Ovary (tissue), 9 donors: ENCODE data around the gene FBN3. TPM values are rescaled to one million over a fixed set of nuclear protein-coding genes. Genes with fewer than 3 reads are reported as not detected.

Source experiments
- DNase-seq, 5 donors: peaks; one replicate each; pipeline ENCODE4 v3.0.0-alpha.2; 2019 to 2020
- H3K27ac ChIP-seq, 2 donors: fragments of 200-600 bp; one replicate each; pipeline versions ENCODE4 v1.5.1 to v1.8.0; 2019 to 2022
- H3K27me3 ChIP-seq: fragments of 200-600 bp; one replicate; pipeline ENCODE4 v1.8.0; 2022
- H3K36me3 ChIP-seq: fragments of 200-600 bp; sonication (generic); one replicate; pipeline ENCODE4 v1.5.1; 2019
- H3K4me1 ChIP-seq: one replicate; pipeline ENCODE4 v1.8.1; 2013; ENCODE audit warnings: mild to moderate bottlenecking, moderate library complexity; ENCODE audit not compliant: insufficient read depth
- H3K4me3 ChIP-seq: fragments of 200-600 bp; sonication (generic); one replicate; pipeline ENCODE4 v1.5.1; 2017
- H3K9me3 ChIP-seq, 2 donors: fragments of 200-600 bp in 1 of 2; sonication (generic) in 1 of 2; one replicate each; pipeline versions ENCODE4 v1.5.1 to v1.8.1; 2013 to 2019; ENCODE audit warnings: mild to moderate bottlenecking in 1 of 2, moderate library complexity in 1 of 2
- EP300 ChIP-seq: sonication (generic); formaldehyde crosslinking; IDR thresholded peaks from one replicate; pipeline ENCODE4 v1.6.1; 2017; ENCODE audit warnings: antibody characterized with exemption
- POLR2A ChIP-seq: fragments of 450-650 bp; IDR thresholded peaks from one replicate; pipeline ENCODE4 v1.6.1; 2017; ENCODE audit warnings: antibody characterized with exemption, mild to moderate bottlenecking, moderate library complexity
- WGBS, 3 donors: extraction: QIAGEN DNeasy Blood & Tissue Kit in 1 of 3; methylation state at CpG; one replicate each; pipeline versions ENCODE4 v1.1.5 to v1.1.7; 2013 to 2017; 5-methylcytosine and 5-hydroxymethylcytosine counted together
- intact Hi-C, 4 donors: fragments of 100-400 bp; cut with DNase I; formaldehyde crosslinking; loops; one replicate each; pipeline versions ENCODE4 v1.11.0 to v1.15.1; 2022 to 2023
- polyA plus RNA-seq, 2 donors: library from polyadenylated mRNA; stranded (reverse); fragments of 200-250 nt in 1 of 2; fragments of 350-450 nt in 1 of 2; fragmentation: Illumina TruSeq in 1 of 2; extraction: RNeasy Lipid Tissue Mini Kit (QIAGEN cat#74804) in 1 of 2; gene quantifications; one replicate each; pipeline ENCODE4 v1.2.3, GENCODE V29; 2013 to 2014
- total RNA-seq, 7 donors: library from RNA; depleted of rRNA in 2 of 7; stranded (reverse); fragments of >200 nt in 2 of 7; fragmentation: NEBNext Ultra II Directional in 3 of 7; extraction: Animal tissue kit (Norgen Biotek cat#: 25700) in 3 of 7; gene quantifications; one replicate each; pipeline versions ENCODE4 v1.1.0 to v1.2.4, GENCODE V29; 2016 to 2023
- TF ChIP-seq, protein P1 (sequence below), 3 donors: fragments of 450-650 bp in 2 of 3; fragments of 200-600 bp in 1 of 3; IDR thresholded peaks; one replicate each; pipeline versions ENCODE4 v1.5.1 to v1.8.0; 2016 to 2022; ENCODE audit warnings: antibody characterized with exemption in 3 of 3, mild to moderate bottlenecking in 1 of 3
- donor health status: DM: no; HTN: no; CAD: no; lungs with moderate emphysema.
- donor health status: DM: no; HTN: no; CAD: no.
- donor health status: Bipolar disorder and iron deficiency.
- donor health status: DM: yes; HTN: yes; CAD: no.
- donor health status: DM: no; HTN: no; CAD: no.
- donor health status: DM: yes; HTN: yes; CAD: no.

The FBN3 gene
- total and polyA plus RNA-seq, 9 donors = 0.08 to 0.74 (median 0.25) TPM; not detected in 2

GRCh38 chr19:8074501-8074900 is 74.9 kb downstream of the FBN3 start:
- no peaks in the 10 kb centered on the region for H3K36me3 ChIP-seq
- WGBS, 3 donors = 82 to 95% (median 93%) methylated on average over 1 of the region's 1 CpG
- no peak overlapping the region for H3K27ac ChIP-seq
- TF ChIP-seq, protein P1, sequence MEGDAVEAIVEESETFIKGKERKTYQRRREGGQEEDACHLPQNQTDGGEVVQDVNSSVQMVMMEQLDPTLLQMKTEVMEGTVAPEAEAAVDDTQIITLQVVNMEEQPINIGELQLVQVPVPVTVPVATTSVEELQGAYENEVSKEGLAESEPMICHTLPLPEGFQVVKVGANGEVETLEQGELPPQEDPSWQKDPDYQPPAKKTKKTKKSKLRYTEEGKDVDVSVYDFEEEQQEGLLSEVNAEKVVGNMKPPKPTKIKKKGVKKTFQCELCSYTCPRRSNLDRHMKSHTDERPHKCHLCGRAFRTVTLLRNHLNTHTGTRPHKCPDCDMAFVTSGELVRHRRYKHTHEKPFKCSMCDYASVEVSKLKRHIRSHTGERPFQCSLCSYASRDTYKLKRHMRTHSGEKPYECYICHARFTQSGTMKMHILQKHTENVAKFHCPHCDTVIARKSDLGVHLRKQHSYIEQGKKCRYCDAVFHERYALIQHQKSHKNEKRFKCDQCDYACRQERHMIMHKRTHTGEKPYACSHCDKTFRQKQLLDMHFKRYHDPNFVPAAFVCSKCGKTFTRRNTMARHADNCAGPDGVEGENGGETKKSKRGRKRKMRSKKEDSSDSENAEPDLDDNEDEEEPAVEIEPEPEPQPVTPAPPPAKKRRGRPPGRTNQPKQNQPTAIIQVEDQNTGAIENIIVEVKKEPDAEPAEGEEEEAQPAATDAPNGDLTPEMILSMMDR (IDR thresholded peaks at IDR 0.05) = no peak
- TF ChIP-seq EP300 (no peak), POLR2A (no peak)
- no peaks in the 10 kb centered on the region for H3K4me1 ChIP-seq
- intact Hi-C loops = no loop called here
- H3K9me3 ChIP-seq = peaks cover 0 to 4% of the 10 kb centered on the region in 2 donors
- no peak for DNase-seq
- no peak overlapping the region for H3K4me3 ChIP-seq
- H3K27me3 ChIP-seq = no peaks in the 10 kb centered on the region

- H3K4me1 ChIP-seq = no peaks in the 10 kb centered on the region
- intact Hi-C loops = no loop called here
- H3K36me3 ChIP-seq = no peaks in the 10 kb centered on the region
- no peaks in the 10 kb centered on the region for H3K27me3 ChIP-seq
- DNase-seq = no peak
- H3K27ac ChIP-seq = no peak overlapping the region
- H3K4me3 ChIP-seq = no peak overlapping the region
- WGBS, 3 donors = 89 to 91% (median 90%) methylated on average over 15 of the region's 15 CpGs
- H3K9me3 ChIP-seq = peaks cover 0 to 4% of the 10 kb centered on the region in 2 donors
- TF ChIP-seq EP300 (no peak), POLR2A (no peak)
- TF ChIP-seq, protein P1 (IDR thresholded peaks at IDR 0.05) = no peak
These were observed 77.5 kb downstream of the FBN3 start for GRCh38 chr19:8071912-8072311.

DNA sequence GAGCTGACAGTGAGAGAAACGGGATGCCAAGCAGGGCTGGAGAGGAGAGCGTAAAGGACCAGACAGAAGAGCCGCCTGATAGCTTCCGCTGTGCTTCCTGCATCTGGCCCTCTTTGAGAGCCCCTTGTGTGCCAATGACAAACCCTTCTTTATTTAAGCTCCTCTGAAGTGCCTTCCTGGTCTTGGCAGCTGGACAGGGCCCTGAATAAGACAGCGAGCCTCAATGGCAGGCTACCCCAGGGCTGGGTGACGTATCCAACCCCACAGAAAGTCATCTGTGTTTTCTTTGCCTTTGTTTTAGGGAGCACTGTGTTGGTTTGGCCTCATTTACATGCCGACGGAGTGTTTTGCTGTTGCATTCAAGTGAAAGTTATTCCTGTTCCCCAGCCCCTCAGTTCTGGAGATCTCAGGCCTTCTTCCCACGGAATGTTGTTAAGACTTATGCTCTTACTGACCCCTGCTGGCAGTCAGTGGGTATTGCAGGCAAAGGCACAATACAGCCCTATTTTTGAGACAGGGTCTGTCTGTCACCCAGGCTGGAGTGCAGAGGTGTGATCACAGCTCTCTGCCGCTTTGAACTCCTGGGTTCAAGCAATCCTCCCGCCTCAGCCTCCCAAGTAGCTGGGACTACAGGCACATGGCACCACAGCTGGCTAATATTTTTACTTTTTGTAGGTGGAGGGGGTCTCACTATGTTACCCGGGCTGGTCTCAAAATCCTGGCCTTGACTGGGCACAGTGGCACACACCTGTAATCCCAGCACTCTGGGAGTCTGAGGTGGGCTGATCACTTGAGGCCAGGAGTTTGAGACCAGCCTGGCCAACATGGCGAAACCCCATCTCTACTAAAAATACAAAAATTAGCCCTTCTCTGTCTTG is 80.1 kb downstream of the FBN3 start:
- H3K4me3 ChIP-seq = no peak overlapping the region
- H3K27ac ChIP-seq = no peak overlapping the region
- H3K36me3 ChIP-seq = no peaks in the 10 kb centered on the region
- no peak for DNase-seq
- 78 to 89% (median 82%) methylated on average over 13 of the region's 13 CpGs for WGBS, 3 donors
- H3K4me1 ChIP-seq = no peaks in the 10 kb centered on the region
- peaks cover 0 to 4% of the 10 kb centered on the region in 2 donors for H3K9me3 ChIP-seq
- H3K27me3 ChIP-seq = no peaks in the 10 kb centered on the region
- intact Hi-C loops = no loop called here
- TF ChIP-seq EP300 = no peak
- TF ChIP-seq, protein P1 (IDR thresholded peaks at IDR 0.05) = no peak
- no peak for TF ChIP-seq POLR2A

DNA sequence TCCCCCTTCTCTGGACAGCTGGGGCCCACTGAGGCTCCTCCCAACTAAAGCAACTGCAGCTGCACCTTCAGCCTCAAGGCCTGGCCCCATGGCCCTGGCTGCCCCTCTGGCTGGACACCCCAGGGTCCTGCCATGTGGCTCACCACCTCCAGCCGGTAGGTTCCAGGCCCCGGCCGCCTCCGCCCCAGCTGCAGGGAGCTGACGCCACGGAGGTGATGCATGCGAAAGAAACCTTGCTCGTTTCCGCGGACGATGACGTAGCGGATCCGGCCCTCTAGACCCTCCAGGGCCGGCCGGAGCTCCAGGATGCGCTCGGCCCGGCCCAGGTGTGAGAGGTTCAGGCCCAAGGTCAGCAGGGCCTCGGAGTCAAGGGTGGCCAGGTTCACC is 83.5 kb downstream of the FBN3 start:
- no peak for DNase-seq
- WGBS, 3 donors = 88 to 92% (median 89%) methylated on average over 20 of the region's 20 CpGs
- H3K27ac ChIP-seq = no peak overlapping the region
- TF ChIP-seq, protein P1 (IDR thresholded peaks at IDR 0.05) = no peak
- no peak for TF ChIP-seq EP300
- no peak for TF ChIP-seq POLR2A
- H3K4me1 ChIP-seq = no peaks in the 10 kb centered on the region
- H3K36me3 ChIP-seq = no peaks in the 10 kb centered on the region
- peaks cover 0 to 4% of the 10 kb centered on the region in 2 donors for H3K9me3 ChIP-seq
- H3K27me3 ChIP-seq = no peaks in the 10 kb centered on the region
- H3K4me3 ChIP-seq = no peak overlapping the region
- intact Hi-C loops = no loop called here
